GM18511 (cell line): ENCODE measurements around the gene CDC23.
"Not testable (repeated sequence)": the region's sequence is repeated elsewhere in the genome, so short reads cannot be mapped to it uniquely, and the experiment has no call there.

ENCODE experiments used
- ATAC-seq: cut with Tn5 transposase; IDR thresholded peaks from one replicate; pipeline ENCODE4 v1.9.1; 2021; ENCODE audit warnings: mild to moderate bottlenecking, moderate library complexity; ENCODE audit not compliant: unreplicated experiment

CDC23 gene, protein sequence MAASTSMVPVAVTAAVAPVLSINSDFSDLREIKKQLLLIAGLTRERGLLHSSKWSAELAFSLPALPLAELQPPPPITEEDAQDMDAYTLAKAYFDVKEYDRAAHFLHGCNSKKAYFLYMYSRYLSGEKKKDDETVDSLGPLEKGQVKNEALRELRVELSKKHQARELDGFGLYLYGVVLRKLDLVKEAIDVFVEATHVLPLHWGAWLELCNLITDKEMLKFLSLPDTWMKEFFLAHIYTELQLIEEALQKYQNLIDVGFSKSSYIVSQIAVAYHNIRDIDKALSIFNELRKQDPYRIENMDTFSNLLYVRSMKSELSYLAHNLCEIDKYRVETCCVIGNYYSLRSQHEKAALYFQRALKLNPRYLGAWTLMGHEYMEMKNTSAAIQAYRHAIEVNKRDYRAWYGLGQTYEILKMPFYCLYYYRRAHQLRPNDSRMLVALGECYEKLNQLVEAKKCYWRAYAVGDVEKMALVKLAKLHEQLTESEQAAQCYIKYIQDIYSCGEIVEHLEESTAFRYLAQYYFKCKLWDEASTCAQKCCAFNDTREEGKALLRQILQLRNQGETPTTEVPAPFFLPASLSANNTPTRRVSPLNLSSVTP

DNA sequence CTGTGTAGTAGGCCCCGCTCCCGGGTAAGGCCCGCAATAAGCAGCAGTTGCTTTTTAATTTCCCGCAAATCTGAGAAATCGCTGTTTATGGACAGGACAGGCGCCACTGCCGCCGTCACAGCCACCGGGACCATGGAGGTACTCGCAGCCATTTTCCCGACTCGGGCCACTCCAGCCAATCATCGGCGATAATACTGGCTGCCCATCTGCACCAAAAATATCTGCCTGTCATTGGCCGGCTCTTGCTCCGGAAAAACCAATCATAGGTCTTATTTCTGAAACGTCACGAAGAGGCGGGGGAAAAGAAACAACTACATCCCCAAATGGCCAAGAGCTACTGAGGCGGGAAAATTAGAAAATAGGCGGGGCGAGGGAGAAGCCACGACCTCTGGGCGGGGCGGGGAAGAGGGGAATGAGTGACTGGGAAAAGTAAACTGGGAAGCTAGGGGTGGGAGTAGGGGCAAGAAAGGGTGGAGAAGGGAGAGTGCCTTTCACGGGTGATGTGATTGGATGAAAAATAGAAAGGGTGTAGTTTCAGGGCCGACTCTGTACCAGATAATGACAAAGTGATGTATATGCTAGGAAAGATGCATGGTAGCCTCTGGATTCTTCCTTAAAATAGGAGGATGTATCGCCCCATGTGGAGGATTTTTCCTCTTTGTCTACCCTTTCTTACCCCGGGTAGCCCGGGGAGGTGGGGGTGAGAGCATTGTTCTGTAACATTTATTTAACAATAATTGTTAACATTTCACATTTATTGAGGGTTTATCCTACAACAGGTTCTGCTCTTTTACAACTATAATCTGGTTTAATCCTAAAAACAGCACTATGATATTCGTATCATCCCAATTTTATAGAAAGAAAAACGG lies at the start of gene CDC23:
CDC23 (minus strand) TSS at position 163 of the 869 bp plus-strand sequence; CDS start at position 152, 11 bp downstream.
- ATAC-seq: peak; percentile 96

DNA sequence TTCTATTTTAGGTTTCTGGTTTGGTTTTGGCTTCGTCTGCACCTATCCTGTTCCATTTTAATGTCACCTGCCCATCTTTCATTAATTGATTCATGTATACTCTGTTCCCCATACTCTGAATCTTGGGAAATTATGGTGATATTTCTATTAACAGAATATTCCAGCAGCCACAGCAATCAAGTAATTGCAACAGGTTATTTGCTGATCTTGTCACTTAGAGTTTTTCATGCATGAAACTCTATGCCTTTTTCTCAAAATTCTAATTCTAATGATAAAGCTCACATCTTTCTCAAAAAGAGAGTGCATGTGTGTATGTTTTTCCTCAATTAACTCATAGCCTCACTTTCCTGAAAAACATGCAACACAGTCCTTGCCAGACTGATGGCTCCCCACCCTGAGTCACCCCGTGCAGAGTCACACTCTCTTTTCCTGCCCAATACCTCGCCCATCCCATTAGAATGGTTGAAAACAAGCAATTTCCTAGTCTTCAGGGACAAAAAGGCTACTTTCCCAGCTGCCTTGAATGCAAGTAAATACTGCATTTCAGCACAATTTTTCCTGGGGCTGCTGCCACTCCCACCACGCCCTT lies 45.7 kb upstream of the CDC23 start:
- no peak for ATAC-seq

DNA sequence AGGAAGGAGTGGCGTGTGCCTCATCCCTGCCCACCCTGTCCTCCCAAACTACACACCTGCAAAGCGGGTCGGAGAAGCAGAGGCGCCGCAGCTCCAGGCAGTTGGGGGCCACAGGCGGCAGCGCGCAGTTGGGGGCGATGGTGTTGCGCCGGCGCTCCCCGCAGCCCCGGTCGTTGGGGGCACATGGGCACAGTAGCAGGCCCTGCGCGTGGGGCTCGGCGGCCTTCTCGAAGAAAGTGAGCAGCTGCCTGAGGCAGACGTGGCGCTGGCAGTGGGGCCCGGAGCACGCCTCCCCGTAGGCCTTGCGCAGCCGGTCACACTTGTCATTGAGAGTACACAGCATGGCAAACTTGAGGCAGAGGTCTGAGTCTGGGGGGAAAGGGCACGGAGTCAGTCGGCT lies 44.5 kb upstream of the CDC23 start:
- no peak for ATAC-seq

DNA sequence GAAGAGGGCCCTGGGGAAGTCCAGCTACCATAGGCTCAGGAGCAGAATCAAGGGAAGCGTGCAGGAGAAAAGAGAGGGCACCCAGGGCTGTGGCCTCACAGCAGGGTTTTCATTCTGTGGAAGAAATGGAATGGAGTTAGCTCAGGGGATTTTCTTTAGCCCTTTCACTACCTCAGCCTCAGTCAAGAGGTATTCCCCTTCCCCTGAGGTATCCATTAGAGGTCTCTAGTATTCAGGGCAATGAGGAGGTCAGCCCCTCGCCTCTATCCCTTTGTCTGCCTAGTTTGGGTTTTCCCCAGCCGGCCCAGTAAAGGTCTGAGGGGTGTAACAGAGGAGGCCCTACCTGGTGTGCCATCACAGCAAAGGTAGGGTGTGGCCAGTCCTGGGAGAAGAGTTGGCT lies 39.8 kb upstream of the CDC23 start:
- no peak for ATAC-seq

DNA sequence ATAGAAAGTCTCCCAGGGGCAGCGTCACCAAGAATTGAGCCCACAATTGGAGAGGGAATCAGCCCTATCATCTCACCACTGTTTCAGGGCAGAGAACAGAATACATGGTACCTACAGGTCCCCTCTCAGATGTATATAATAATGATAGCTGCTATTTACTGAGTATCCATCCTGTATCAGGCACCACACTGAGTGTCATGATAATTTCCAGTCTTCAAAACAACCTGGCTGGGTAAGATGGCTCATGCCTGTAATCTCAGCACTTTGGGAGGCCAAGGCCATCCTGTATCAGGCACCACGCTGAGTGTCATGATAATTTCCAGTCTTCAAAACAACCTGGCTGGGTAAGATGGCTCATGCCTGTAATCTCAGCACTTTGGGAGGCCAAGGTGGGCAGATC lies 34.7 kb upstream of the CDC23 start:
- ATAC-seq: not testable (repeated sequence)

DNA sequence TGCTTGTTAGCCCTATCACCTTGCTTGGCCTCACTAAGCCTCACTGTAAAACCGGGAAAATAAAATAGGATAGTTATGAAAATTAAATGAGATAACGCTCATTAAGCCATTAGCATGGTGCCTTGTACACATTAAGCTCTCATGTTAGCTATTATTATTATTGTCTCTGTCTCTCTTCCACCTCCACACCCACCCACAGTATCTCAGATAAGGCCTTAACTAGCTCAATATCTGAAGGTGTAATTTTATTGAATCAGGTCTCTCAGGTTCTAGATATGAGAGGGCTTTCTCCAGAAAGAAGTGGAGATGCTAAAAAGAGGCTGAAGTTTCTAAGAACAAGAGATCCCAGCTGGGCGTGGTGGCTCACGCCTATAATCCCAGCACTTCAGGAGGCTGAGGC lies 33.7 kb upstream of the CDC23 start:
- ATAC-seq: no peak

DNA sequence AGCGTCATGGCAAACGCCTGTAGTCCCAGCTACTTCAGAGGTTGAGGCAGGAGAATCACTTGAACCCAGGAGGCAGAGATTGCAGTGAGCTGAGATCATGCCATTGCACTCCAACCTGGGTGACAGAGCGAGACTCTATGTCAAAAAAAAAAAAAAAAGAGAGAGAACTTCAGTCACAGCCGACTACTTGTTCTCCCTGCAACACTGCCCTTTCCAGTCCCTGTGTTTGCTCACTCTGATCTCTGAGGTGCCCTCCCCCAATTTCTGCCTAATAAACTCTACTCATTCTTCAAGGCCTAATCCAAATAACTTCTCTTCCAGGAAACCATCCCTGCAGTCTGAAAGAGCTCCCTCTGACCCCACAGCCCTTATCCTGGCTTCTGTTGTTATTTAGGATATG lies 33.2 kb upstream of the CDC23 start:
- no peak for ATAC-seq

DNA sequence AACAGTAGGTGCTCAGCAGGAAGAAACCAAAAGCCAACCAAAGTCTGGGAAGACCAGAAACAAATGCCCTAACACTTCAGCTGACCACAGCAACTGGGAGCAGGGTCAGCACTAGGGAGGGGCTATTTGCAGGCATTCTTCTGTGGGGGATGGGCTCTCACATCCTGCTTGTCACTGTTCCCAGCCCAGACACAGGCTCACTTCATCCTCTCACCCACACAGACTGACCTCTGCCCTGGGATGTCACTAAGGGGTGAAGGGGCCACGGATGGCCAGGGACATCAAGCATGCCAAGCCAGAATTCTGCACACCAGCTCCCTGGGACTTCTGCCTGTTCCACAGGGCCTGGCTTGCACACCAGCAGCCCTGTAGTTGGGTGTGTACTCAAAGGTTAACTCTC lies 32.6 kb upstream of the CDC23 start:
- no peak for ATAC-seq

DNA sequence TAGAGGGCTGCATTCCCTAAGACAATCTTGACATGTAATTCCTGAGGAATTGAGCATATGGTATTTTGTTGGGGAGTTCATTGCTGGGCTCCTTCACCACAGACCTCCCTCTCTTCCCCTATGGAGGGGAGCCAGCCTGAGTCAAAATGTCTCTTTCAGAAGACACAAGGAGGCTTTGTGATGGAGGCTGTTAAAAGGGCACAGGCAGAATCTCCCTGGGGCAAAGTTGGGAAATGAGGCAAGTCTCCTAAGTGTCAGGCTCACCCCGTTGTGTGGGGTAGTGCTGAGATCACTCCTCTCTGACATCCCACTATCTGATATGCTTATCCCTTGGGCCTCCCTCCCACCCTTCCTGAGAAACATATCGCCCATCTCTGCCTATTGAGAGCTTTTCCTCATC lies 30.7 kb upstream of the CDC23 start:
- no peak for ATAC-seq

DNA sequence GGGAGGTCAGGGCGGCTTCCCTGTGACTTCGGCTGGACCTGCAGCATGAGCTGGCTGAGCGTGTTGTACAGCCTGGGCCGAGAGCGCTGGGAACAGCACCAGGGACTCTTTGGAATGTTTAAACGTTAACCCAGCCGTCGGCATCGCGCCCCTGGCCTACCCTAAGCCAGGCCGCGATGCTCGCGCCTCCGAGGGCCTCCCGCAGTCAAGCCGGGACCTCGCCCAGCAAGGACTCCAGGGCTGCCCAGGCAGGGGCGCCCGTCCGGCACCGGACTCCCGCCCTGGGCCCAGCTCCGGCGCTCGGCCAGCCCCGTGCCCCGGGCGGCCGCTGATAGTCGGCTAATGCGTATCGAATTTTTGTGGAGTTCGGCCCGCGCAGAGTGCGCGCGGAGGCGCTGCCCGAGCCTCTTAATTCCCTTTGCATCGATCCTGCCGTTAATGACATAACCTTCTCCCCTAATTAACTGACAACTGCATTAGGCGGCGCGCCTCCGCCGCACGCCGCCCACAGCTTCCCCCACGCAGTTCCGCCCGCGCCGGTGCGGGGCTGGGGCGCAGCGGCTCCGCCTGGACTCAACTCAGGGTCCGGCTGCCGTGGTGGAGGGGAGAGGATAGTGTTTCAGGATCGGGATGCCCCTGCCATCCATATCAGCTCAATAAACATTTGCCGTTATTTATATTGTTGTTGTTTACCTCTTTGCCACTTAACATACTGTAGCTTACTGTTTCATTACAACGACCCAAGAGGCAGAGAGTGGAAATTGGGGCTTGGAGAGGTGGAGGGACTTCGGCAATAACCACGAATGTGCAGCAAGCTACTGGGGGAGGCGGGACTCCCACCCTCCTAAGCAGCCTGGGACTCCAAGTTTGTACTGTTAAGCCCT lies 28.8 kb upstream of the CDC23 start:
- ATAC-seq: no peak

DNA sequence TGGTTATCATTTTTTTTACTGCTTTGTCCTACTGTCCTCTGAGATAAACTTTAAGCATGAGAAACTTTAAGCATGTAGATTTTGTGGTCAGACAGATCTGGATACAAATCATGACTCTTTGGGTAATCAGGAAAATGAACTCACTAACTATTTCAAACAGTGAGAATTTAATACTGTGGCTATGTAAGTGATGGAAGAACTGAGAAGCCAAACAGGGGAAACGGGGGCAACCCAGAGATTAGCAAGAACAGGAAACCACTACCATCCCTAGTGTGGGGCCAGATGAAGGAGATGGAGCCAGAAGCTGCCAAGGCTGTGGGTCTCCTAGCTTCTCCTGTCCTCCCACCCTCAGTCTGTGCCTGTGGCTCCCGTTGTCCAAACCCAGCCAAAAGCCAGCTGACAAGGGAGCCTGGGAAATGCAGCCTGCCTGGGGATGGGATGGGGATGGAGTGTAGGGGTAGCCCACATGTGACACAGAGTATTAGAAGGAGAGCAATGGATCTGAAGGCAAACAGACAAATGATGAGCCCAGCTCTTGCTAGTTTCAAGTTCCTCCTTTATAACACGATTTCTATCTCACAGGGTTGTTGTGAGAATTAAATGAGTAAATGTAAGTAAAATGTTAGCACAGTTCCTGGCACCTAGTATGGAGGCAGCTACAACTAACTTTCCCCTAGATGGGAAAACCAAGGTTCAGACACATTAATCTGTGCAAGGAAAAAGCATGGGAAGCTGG lies 27.7 kb upstream of the CDC23 start:
- no peak for ATAC-seq

DNA sequence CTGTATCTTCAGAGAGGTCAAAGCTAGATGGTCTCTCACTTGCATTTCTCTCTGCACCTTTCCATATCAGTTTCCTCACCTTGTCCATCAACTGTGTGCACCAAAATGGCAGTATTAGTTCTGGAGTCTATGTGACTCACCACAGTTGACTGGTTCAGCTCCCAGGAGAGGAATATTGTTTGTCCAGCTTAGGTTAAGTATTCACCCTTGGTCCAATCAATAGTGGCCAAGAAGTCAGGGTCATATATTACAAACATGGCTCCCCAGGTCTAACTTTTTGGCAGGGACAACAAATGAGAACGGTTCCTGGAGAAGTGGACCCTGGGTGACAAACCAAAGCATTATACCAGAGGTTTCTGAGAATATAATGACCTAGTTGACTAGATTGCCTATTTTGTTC lies 24.9 kb upstream of the CDC23 start:
- no peak for ATAC-seq

DNA sequence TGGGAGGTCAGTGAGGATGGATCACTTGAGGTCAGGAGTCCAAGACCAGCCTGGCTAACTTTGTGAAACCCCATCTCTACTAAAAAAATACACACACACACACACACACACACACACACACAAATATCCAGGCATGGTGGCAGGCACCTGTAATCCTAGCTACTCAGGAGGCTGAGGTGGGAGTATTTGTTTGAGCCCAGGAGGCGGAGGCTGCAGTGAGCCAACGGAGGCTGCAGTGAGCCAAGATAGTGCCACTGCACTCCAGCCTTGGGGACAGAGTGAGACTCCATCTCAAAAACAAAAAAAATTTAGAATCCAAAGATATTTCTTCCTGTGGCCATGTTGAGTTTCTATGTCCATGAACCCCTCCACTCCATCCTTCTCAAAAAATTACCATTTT lies 21.5 kb upstream of the CDC23 start:
- no peak for ATAC-seq

DNA sequence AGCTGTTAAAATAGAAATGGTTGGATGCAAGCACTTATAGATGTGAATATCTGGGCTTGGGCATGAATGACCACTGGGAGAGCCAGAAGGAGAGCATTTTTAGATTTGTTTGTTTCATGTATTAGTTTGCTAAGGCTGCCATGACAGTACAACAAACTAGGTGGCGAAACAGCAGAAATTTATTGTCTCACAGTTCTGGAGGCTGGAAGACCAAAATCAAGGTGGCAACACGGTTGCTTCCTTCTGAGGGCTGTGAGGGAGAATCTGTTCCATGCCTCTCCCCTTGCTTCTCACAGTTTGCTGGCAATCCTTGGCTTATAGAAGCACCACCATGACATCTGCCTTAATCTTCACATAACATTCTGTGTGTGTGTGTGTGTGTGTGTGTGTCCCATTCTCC lies 20.2 kb upstream of the CDC23 start:
- no peak for ATAC-seq

DNA sequence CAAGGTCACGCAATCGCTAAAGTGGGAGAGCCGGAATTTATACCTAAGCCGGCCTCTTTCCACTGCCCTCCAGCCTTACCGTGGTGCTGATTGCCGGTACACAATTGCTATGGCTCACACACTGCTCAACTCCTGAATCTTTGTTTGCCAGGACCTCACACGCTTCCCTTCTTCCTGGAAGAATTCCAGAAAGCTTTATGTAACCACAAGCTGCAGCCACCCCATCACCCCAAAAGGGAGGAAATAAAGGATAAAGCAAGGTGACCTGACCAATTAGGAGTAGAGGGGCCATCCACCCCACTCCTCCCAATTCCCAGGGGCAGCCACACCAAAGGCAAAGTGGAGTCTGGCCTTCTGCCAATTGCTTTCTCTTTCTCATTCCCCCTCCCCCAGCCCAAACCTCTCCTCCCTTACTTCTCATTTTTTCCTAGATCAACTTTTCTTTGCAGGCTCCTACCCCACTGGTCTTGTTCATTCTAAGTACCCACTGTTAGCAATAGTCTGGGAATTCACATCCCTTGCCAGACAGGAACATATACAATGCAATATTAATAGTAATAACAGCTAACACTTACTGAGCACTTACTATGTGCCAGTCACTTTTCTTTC lies 18.0 kb upstream of the CDC23 start:
- no peak for ATAC-seq

DNA sequence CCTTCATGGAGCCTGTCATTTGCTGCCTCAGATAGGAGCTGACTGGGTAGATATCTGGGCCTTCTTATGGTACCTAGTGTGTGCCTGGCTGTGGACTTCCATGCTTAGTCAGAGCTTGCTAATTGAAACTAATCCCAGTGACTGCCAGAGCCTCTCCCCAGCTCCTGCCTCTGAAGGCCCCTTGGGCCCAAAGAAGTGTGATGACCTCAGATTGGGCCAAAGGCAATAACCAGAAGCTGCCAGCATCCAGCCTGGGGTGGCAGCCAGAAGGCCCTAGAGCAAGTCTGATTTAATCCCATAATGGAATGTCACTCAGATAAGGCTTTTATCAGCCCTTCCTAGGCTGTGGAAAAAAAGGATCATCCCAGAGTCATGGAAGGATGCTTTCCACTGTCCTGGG lies 17.1 kb upstream of the CDC23 start:
- no peak for ATAC-seq

DNA sequence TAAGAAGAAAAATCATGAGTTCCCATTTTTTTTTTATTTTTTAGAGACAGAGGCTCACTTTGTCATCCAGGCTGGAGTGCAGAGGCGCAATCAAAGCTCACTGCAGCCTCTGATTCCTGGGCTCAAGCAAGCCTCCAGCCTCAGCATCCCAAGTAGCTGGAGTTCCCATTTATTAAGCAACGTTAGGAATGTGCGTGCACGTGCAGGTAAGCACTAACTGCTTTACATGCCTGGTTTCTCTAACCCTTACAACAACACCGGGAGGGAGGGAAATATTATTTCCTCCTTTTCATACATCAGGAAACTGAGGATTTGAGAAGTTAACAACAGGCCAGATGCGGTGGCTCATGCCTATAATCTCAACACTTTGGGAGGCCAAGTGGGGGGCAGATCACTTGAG lies 16.3 kb upstream of the CDC23 start:
- ATAC-seq: no peak

DNA sequence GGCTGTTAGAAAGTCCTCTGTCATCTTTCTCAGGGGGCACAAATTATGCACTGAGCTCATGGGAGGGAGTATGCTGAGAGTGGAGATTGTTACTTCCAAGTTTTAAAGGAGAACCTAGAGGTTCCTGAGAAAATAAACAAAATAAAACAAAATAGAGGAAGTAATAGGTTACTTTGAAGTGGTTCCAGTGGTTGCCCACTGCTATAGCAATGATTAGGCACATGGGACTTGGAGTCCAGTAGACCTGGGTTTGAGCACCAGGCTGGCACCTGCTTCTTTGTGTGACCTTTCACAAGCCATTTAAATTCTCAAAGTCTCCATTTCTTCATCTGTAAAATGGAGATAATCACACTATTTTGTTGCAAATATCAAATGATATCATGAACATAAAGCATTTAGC lies 13.8 kb upstream of the CDC23 start:
- no peak for ATAC-seq

DNA sequence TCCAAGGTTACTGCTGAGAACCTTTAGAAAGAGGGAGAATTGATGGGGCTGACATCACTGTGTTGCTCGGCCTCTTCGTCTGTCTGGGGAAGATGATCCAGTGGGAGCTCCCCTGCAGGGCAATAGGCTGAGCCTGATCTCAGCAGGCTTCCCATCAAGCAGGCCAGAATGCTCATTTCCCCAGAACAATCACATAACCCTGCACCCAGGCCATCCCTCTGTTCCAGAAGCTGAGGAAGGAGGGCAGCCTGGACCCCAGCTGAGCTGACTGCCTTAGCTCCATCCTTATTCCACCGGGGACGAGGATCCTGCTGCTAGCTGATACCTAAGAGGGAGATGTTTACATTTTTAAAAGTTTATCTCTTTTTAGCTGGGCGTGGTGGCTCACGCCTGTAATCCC lies 11.6 kb upstream of the CDC23 start:
- no peak for ATAC-seq
